Natural killer cell (primary cell): ENCODE data around the gene RNASEL. TPM values are rescaled to one million over a fixed set of nuclear protein-coding genes. Genes with fewer than 3 reads are reported as not detected.

Experiments
- ATAC-seq, 3 donors: fragments of 150-1000 bp in 2 of 3; fragments of 200-7000 bp in 1 of 3; cut with Tn5 transposase; 1 replicate in 1 of 3; 2 replicates in 2 of 3; pipeline ENCODE4 v1.10.0; 2021; ENCODE audit warnings: mild to moderate bottlenecking in 2 of 3, moderate library complexity in 2 of 3
- DNase-seq, 2 donors: peaks; one replicate each; pipeline versions ENCODE4 v3.0.0 to v3.0.0-alpha.2; 2013 to 2021; ENCODE audit warnings: mixed read lengths in 1 of 2
- H3K27ac ChIP-seq: one replicate; pipeline ENCODE4 v1.5.1; 2013; ENCODE audit warnings: mild to moderate bottlenecking, low read length
- H3K27me3 ChIP-seq: one replicate; pipeline ENCODE4 v1.6.1; 2013; ENCODE audit warnings: low read length; ENCODE audit not compliant: control insufficient read depth, insufficient read depth
- H3K36me3 ChIP-seq: one replicate; pipeline ENCODE4 v1.6.1; 2013; ENCODE audit warnings: low read length; ENCODE audit not compliant: control insufficient read depth, insufficient read depth
- H3K4me1 ChIP-seq: one replicate; pipeline ENCODE4 v1.6.1; 2013; ENCODE audit warnings: low read length; ENCODE audit not compliant: control insufficient read depth, insufficient read depth
- H3K4me3 ChIP-seq: one replicate; pipeline ENCODE4 v1.5.1; 2013; ENCODE audit warnings: low read length
- H3K9me3 ChIP-seq: one replicate; pipeline ENCODE4 v1.6.1; 2013; ENCODE audit warnings: low read length; ENCODE audit not compliant: control insufficient read depth, insufficient read depth
- H3K27ac Mint-ChIP-seq, 2 donors: one replicate each; pipeline ENCODE4 v1.8.0; 2022; ENCODE audit warnings: mild to moderate bottlenecking in 2 of 2, mixed read lengths in 2 of 2, moderate library complexity in 1 of 2
- H3K27me3 Mint-ChIP-seq, 2 donors: one replicate each; pipeline ENCODE4 v1.8.0; 2022; ENCODE audit warnings: low read depth in 2 of 2, mixed read lengths in 2 of 2
- H3K36me3 Mint-ChIP-seq: one replicate; pipeline ENCODE4 v1.8.0; 2022; ENCODE audit warnings: mixed read lengths
- H3K4me1 Mint-ChIP-seq, 2 donors: one replicate each; pipeline ENCODE4 v1.8.0; 2022; ENCODE audit warnings: mixed read lengths in 2 of 2
- H3K4me3 Mint-ChIP-seq: one replicate; pipeline ENCODE4 v1.8.0; 2022; ENCODE audit warnings: mild to moderate bottlenecking, moderate library complexity, mixed read lengths
- H3K9me3 Mint-ChIP-seq, 2 donors: one replicate each; pipeline ENCODE4 v1.8.0; 2022; ENCODE audit warnings: mixed read lengths in 2 of 2
- WGBS: methylation state at CpG from one replicate; pipeline ENCODE4 v1.1.7; 2013; ENCODE audit warnings: missing lambda C conversion rate; ENCODE audit not compliant: insufficient coverage; 5-methylcytosine and 5-hydroxymethylcytosine counted together
- intact Hi-C: fragments of 100-400 bp; cut with micrococcal nuclease; formaldehyde crosslinking; loops from one replicate; pipeline ENCODE4 v1.14.2; 2022
- total RNA-seq, 4 donors: library from RNA; stranded (reverse); fragments of 120-200 nt in 1 of 4; gene quantifications; one replicate each; pipeline versions ENCODE4 v1.2.3 to v1.2.4, GENCODE V29; 2013 to 2022
- TF ChIP-seq, protein P1 (sequence below): fragments of 200-600 bp; IDR thresholded peaks from one replicate; pipeline ENCODE4 v1.8.0; 2022; ENCODE audit warnings: antibody characterized with exemption

The RNASEL gene
- total RNA-seq, 3 donors from 2014 or later (not counting 1 experiment from before 2014, with no cell fraction given), result 3.3 to 5.8 (median 4.8) TPM

DNA sequence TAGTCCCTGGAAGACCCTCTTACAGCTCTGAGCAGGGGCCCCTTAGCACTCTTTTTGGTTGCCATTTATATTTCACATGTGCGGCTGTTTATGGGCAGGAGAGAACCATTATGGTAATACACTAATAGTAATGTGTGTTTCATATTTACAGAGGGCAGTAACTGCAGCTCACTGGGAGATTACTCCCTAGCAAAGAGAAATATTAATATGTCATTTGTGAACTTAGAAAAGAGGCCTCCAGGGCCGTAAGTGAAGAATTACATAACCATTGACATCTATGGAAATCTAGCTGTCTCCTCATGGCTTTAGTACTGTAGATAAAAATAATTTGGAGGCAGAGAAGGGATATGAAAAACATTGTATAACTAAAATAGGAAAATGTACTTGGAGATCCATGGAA lies 38.6 kb upstream of the RNASEL start:
- no peak overlapping the region for H3K4me3 ChIP-seq
- Mint-ChIP-seq H3K36me3 (no peaks in the 10 kb centered on the region), H3K27me3 (peaks cover 42 to 73% of the 10 kb centered on the region in 2 donors), H3K4me3 (no peak overlapping the region), H3K9me3 (no peaks in the 10 kb centered on the region), H3K27ac (no peak overlapping the region), H3K4me1 (peaks cover 37 to 42% of the 10 kb centered on the region in 2 donors)
- no peaks in the 10 kb centered on the region for H3K27me3 ChIP-seq
- H3K36me3 ChIP-seq, result no peaks in the 10 kb centered on the region
- peaks cover 15% of the 10 kb centered on the region for H3K4me1 ChIP-seq
- TF ChIP-seq, protein P1, sequence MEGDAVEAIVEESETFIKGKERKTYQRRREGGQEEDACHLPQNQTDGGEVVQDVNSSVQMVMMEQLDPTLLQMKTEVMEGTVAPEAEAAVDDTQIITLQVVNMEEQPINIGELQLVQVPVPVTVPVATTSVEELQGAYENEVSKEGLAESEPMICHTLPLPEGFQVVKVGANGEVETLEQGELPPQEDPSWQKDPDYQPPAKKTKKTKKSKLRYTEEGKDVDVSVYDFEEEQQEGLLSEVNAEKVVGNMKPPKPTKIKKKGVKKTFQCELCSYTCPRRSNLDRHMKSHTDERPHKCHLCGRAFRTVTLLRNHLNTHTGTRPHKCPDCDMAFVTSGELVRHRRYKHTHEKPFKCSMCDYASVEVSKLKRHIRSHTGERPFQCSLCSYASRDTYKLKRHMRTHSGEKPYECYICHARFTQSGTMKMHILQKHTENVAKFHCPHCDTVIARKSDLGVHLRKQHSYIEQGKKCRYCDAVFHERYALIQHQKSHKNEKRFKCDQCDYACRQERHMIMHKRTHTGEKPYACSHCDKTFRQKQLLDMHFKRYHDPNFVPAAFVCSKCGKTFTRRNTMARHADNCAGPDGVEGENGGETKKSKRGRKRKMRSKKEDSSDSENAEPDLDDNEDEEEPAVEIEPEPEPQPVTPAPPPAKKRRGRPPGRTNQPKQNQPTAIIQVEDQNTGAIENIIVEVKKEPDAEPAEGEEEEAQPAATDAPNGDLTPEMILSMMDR, result no peak
- intact Hi-C loops, result no loop called here
- DNase-seq (no peak), ATAC-seq (no peak)
- WGBS, result 100% methylated on average over 2 of the region's 2 CpGs
- H3K9me3 ChIP-seq, result no peaks in the 10 kb centered on the region
- H3K27ac ChIP-seq, result no peak overlapping the region

- Histone ChIP-seq H3K36me3 (no peaks in the 10 kb centered on the region), H3K4me3 (no peak overlapping the region), H3K4me1 (peaks cover 15% of the 10 kb centered on the region), H3K27ac (no peak overlapping the region), H3K27me3 (peaks cover 4% of the 10 kb centered on the region), H3K9me3 (no peaks in the 10 kb centered on the region)
- intact Hi-C loops, result no loop called here
- Mint-ChIP-seq H3K4me3 (no peak overlapping the region), H3K4me1 (peaks cover 31 to 33% of the 10 kb centered on the region in 2 donors), H3K36me3 (no peaks in the 10 kb centered on the region), H3K9me3 (no peaks in the 10 kb centered on the region), H3K27ac (no peak overlapping the region), H3K27me3 (peaks cover 34 to 62% of the 10 kb centered on the region in 2 donors)
- no peak for DNase-seq
- TF ChIP-seq, protein P1, result no peak
- no peak for ATAC-seq
- 88% methylated on average over 1 of the region's 1 CpG for WGBS
Observed at GRCh38 chr1:182626527-182626926, 37.5 kb upstream of the RNASEL start.

- intact Hi-C loops, result no loop called here
- Mint-ChIP-seq H3K9me3 (no peaks in the 10 kb centered on the region), H3K27me3 (peaks cover 34 to 60% of the 10 kb centered on the region in 2 donors), H3K4me1 (peaks cover 28 to 31% of the 10 kb centered on the region in 2 donors), H3K27ac (no peak overlapping the region), H3K36me3 (peaks cover 3% of the 10 kb centered on the region), H3K4me3 (no peak overlapping the region)
- H3K9me3 ChIP-seq, result peaks cover under 1% of the 10 kb centered on the region
- no peaks in the 10 kb centered on the region for H3K36me3 ChIP-seq
- H3K27ac ChIP-seq, result no peak overlapping the region
- DNase-seq, result no peak
- no peak for ATAC-seq
- peaks cover 15% of the 10 kb centered on the region for H3K4me1 ChIP-seq
- no peak overlapping the region for H3K4me3 ChIP-seq
- WGBS, result 93% methylated on average over 1 of the region's 1 CpG
- TF ChIP-seq, protein P1, result no peak
- H3K27me3 ChIP-seq, result peaks cover 5% of the 10 kb centered on the region
Observed at GRCh38 chr1:182625719-182626504, 36.9 kb upstream of the RNASEL start.
